PC-9 (cell line): ENCODE measurements around the gene NTM. TPM values are rescaled to one million over a fixed set of nuclear protein-coding genes. Genes with fewer than 3 reads are reported as not detected.

Experiments used
- BruUV-seq: library from RNA; stranded (reverse); fragments of 400-500 nt; replicated peaks from 2 replicates; lab custom pipeline; 2021; lab: Mats Ljungman, UMichigan
- CTCF ChIA-PET: fragments of 300-600 bp; sonication (Branson Sonifier 250); formaldehyde crosslinking; loops from one replicate; lab custom pipeline; 2022; ENCODE audit warnings: antibody characterized with exemption; lab: Charles Lee
- POLR2A ChIA-PET: fragments of 300-600 bp; sonication (Branson Sonifier 250); formaldehyde crosslinking; loops from one replicate; lab custom pipeline; 2022; ENCODE audit warnings: antibody characterized with exemption; ENCODE audit not compliant: unreplicated experiment; lab: Charles Lee
- DNase-seq, 2 experiments: peaks; one replicate each; pipeline versions ENCODE4 v3.0.0 to v3.0.0-alpha.2; 2015 to 2022; ENCODE audit warnings: mixed read lengths in 1 of 2
- H2AFZ ChIP-seq: fragments of 200-600 bp; sonication (generic); 2 replicates; pipeline ENCODE4 v1.8.1; 2017; ENCODE audit warnings: antibody characterized with exemption
- H3F3A ChIP-seq: fragments of 200-600 bp; sonication (generic); 2 replicates; pipeline ENCODE4 v1.8.1; 2017; ENCODE audit warnings: antibody characterized with exemption, mild to moderate bottlenecking, low read depth; ENCODE audit not compliant: insufficient read depth
- H3K27ac ChIP-seq: fragments of 200-600 bp; sonication (generic); 2 replicates; pipeline ENCODE4 v1.6.1; 2016; ENCODE audit warnings: mixed run types
- H3K27me3 ChIP-seq: fragments of 200-600 bp; sonication (generic); 2 replicates; pipeline ENCODE4 v1.6.1; 2016; ENCODE audit warnings: low read depth, mixed run types; ENCODE audit not compliant: insufficient read depth
- H3K36me3 ChIP-seq: fragments of 200-600 bp; sonication (generic); 2 replicates; pipeline ENCODE4 v1.6.1; 2016; ENCODE audit warnings: low read depth, mixed run types
- H3K4me1 ChIP-seq: fragments of 200-600 bp; sonication (generic); replicated peaks from 2 replicates; pipeline ENCODE4 v1.6.1; 2016; ENCODE audit warnings: mixed run types; ENCODE audit not compliant: insufficient read depth
- H3K4me2 ChIP-seq: fragments of 200-600 bp; sonication (generic); 2 replicates; pipeline ENCODE4 v1.6.1; 2017; ENCODE audit warnings: mixed run types
- H3K4me3 ChIP-seq: fragments of 200-600 bp; sonication (generic); 2 replicates; pipeline ENCODE4 v1.6.1; 2016; ENCODE audit warnings: mixed run types
- H3K79me2 ChIP-seq: fragments of 200-600 bp; sonication (generic); 2 replicates; pipeline ENCODE4 v1.6.1; 2017; ENCODE audit warnings: low read depth, mixed run types
- H3K9me2 ChIP-seq: fragments of 200-600 bp; sonication (generic); 2 replicates; pipeline ENCODE4 v1.8.1; 2017; ENCODE audit warnings: mild to moderate bottlenecking; ENCODE audit not compliant: insufficient read depth
- H3K9me3 ChIP-seq: fragments of 200-600 bp; sonication (generic); 2 replicates; pipeline ENCODE4 v1.8.1; 2016; ENCODE audit warnings: low read depth; ENCODE audit not compliant: insufficient read depth
- H4K20me1 ChIP-seq: fragments of 200-600 bp; sonication (generic); 2 replicates; pipeline ENCODE4 v1.8.1; 2017; ENCODE audit not compliant: insufficient read depth
- CTCF ChIP-seq: fragments of 200-600 bp; sonication (generic); conservative IDR thresholded peaks from 2 replicates; pipeline ENCODE4 v1.6.1; 2017; ENCODE audit warnings: mixed run types, antibody characterized with exemption, mild to moderate bottlenecking, moderate library complexity
- EZH2 ChIP-seq: fragments of 200-600 bp; sonication (generic); IDR thresholded peaks from 2 replicates; pipeline ENCODE4 v1.8.0; 2017; ENCODE audit warnings: antibody characterized with exemption, low read depth
- intact Hi-C: fragments of 100-400 bp; cut with micrococcal nuclease; formaldehyde crosslinking; loops from one replicate; pipeline ENCODE4 v1.10.0; 2022; ENCODE audit not compliant: unreplicated experiment
- total RNA-seq: library from RNA; stranded (reverse); gene quantifications from 2 replicates; pipeline ENCODE4 v1.2.3, GENCODE V29; 2021

Gene NTM
- total RNA-seq, 1 experiment from 2014 or later: not detected

GRCh38 chr11:131468565-131468964 lies 98.2 kb downstream of the NTM start:
- Histone ChIP-seq H4K20me1 (no peaks in the 10 kb centered on the region), H3K27ac (no peak overlapping the region), H3K27me3 (no peaks in the 10 kb centered on the region), H3F3A (no peaks in the 10 kb centered on the region), H3K79me2 (no peaks in the 10 kb centered on the region), H3K36me3 (no peaks in the 10 kb centered on the region), H2AFZ (no peak overlapping the region), H3K9me2 (no peaks in the 10 kb centered on the region), H3K4me2 (no peak overlapping the region), H3K9me3 (no peaks in the 10 kb centered on the region), H3K4me3 (no peak overlapping the region), H3K4me1 (no peaks in the 10 kb centered on the region)
- DNase-seq: no peak
- ChIA-PET POLR2A (no interaction called here), CTCF (no interaction called here)
- TF ChIP-seq EZH2: no peak
- no peak for TF ChIP-seq CTCF
- intact Hi-C loops: no loop called here
- BruUV-seq: no TSS peak

GRCh38 chr11:131470216-131470925 lies 100.0 kb downstream of the NTM start:
- POLR2A ChIA-PET: no interaction called here
- no TSS peak for BruUV-seq

GRCh38 chr11:131471976-131472375 lies 101.6 kb downstream of the NTM start:
- DNase-seq: no peak
- H3K36me3 ChIP-seq: no peaks in the 10 kb centered on the region
- H3K79me2 ChIP-seq: no peaks in the 10 kb centered on the region
- BruUV-seq: no TSS peak
- CTCF ChIA-PET: no interaction called here
- H3K4me3 ChIP-seq: no peak overlapping the region
- no peaks in the 10 kb centered on the region for H3F3A ChIP-seq
- H3K27me3 ChIP-seq: no peaks in the 10 kb centered on the region
- H3K4me2 ChIP-seq: no peak overlapping the region
- no peak overlapping the region for H3K27ac ChIP-seq
- POLR2A ChIA-PET: no interaction called here
- H4K20me1 ChIP-seq: no peaks in the 10 kb centered on the region
- TF ChIP-seq EZH2: no peak
- no peak for TF ChIP-seq CTCF
- H3K9me3 ChIP-seq: no peaks in the 10 kb centered on the region
- H2AFZ ChIP-seq: no peak overlapping the region
- H3K4me1 ChIP-seq: no peaks in the 10 kb centered on the region
- no peaks in the 10 kb centered on the region for H3K9me2 ChIP-seq
- intact Hi-C loops: no loop called here

More at GRCh38 chr11:131470216-131470925, 100.0 kb downstream of the NTM start:
- Histone ChIP-seq H3F3A (no peaks in the 10 kb centered on the region), H4K20me1 (no peaks in the 10 kb centered on the region), H2AFZ (no peak overlapping the region), H3K4me2 (no peak overlapping the region), H3K9me3 (no peaks in the 10 kb centered on the region), H3K9me2 (no peaks in the 10 kb centered on the region), H3K27ac (no peak overlapping the region), H3K27me3 (no peaks in the 10 kb centered on the region), H3K36me3 (no peaks in the 10 kb centered on the region), H3K4me1 (no peaks in the 10 kb centered on the region), H3K4me3 (no peak overlapping the region), H3K79me2 (no peaks in the 10 kb centered on the region)
- no peak for TF ChIP-seq CTCF
- no peak for TF ChIP-seq EZH2
- no peak for DNase-seq
- intact Hi-C loops: no loop called here
- CTCF ChIA-PET: no interaction called here
